Gastrocnemius medialis (tissue), 4 donors: ENCODE results near the gene SORBS2. TPM values are rescaled to one million over a fixed set of nuclear protein-coding genes. Genes with fewer than 3 reads are reported as not detected.

ENCODE experiments used
- ATAC-seq, 2 donors: fragments of 150-250 bp; one replicate each; pipeline ENCODE4 v1.9.1; 2016
- DNase-seq, 2 donors: peaks; one replicate each; pipeline ENCODE4 v3.0.0-alpha.2; 2019
- H3K27ac ChIP-seq, 4 donors: fragments of 200-600 bp; sonication (generic); 1 replicate in 1 of 4; 2 replicates in 3 of 4; pipeline ENCODE4 v1.5.1; 2016 to 2018; ENCODE audit warnings: mild to moderate bottlenecking in 2 of 4, moderate library complexity in 1 of 4
- H3K27me3 ChIP-seq, 3 donors: fragments of 200-600 bp; sonication (generic) in 2 of 3; 1 replicate in 1 of 3; 2 replicates in 2 of 3; pipeline versions ENCODE4 v1.5.1 to v1.6.0; 2016 to 2019; ENCODE audit warnings: mild to moderate bottlenecking in 1 of 3, moderate library complexity in 1 of 3
- H3K36me3 ChIP-seq, 2 donors: fragments of 200-600 bp; sonication (generic) in 1 of 2; one replicate each; pipeline ENCODE4 v1.5.1; 2017 to 2018
- H3K4me1 ChIP-seq, 2 donors: fragments of 200-600 bp; sonication (generic) in 1 of 2; one replicate each; pipeline ENCODE4 v1.5.1; 2016 to 2017; ENCODE audit warnings: mild to moderate bottlenecking in 2 of 2
- H3K4me3 ChIP-seq, 4 donors: fragments of 200-600 bp; sonication (generic) in 3 of 4; 1 replicate in 1 of 4; 2 replicates in 3 of 4; pipeline ENCODE4 v1.5.1; 2016 to 2019; ENCODE audit warnings: mild to moderate bottlenecking in 2 of 4
- H3K9me3 ChIP-seq, 3 donors: fragments of 200-600 bp; sonication (generic) in 2 of 3; 1 replicate in 1 of 3; 2 replicates in 2 of 3; pipeline ENCODE4 v1.5.1; 2016 to 2019
- POLR2A ChIP-seq, 2 donors: fragments of 450-650 bp; IDR thresholded peaks; one replicate each; pipeline ENCODE4 v1.6.1; 2017; ENCODE audit warnings: antibody characterized with exemption in 2 of 2, mild to moderate bottlenecking in 2 of 2, moderate library complexity in 2 of 2
- in situ Hi-C, 4 donors: fragments of 200-750 bp; cut with MboI; loops; one replicate each; pipeline versions ENCODE4 v1.15.0 to v1.8.0; 2017; ENCODE audit warnings: low sequenced_read_pairs in 4 of 4
- intact Hi-C: fragments of 100-400 bp; cut with DNase I; formaldehyde crosslinking; loops from one replicate; pipeline ENCODE4 v1.15.1; 2023; ENCODE audit warnings: low total_unique reads
- total RNA-seq, 4 donors: library from RNA; depleted of rRNA; stranded (reverse); fragments of >200 nt; gene quantifications; one replicate each; pipeline versions ENCODE4 v1.1.0 to v1.2.3, GENCODE V29; 2016
- TF ChIP-seq, protein P1 (sequence below), 5 experiments: fragments of 450-650 bp in 3 of 5; fragments of 200-600 bp in 2 of 5; sonication (generic) in 2 of 5; IDR thresholded peaks in 4 of 5; conservative IDR thresholded peaks in 1 of 5; 1 replicate in 4 of 5; 2 replicates in 1 of 5; pipeline ENCODE4 v1.5.1; 2016 to 2019; ENCODE audit warnings: antibody characterized with exemption in 5 of 5, mild to moderate bottlenecking in 3 of 5, moderate library complexity in 3 of 5

Gene SORBS2
- total RNA-seq, 4 donors from 2014 or later: 15.3 to 64.5 (median 17.4) TPM

DNA sequence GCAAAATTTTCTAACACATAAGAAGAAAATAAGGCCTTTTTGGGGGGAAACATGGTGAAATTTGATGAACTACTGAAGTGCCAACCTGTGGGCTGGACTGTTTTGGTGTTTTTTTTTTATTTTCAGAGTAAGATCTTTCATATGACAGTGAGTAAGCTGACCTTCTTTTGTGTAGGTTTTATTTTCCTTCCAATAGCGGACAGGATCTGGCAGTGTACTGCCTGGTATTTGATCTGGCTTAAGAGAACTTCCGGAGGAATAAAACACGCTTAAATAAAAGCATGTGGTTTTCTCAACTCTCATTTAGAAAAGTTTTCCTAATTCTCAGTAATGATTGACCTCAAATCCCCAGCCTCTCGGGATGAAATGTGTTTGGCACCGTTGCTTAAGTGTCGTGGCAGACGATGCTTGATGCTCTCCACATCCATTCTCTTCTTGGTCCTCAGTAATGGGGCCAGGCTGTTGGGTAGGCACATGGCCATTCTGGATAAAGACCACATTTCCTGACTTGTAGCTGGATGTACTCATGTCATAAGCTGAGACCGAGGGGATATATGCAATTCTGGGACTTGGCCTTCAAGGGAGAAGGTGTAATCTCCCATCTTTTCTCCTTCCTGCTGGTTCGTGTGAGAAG is 211.1 kb downstream of the SORBS2 start:
- intact Hi-C loops (no loop called here), in situ Hi-C loops (loop anchor here in 1 of 4 donors (25.0 kb wide), 1 partner anchor 389 kb away; the partner anchor contains the start of genes CFAP97 and SNX25)
- ATAC-seq: no peak
- Histone ChIP-seq H3K9me3 (no peaks in the 10 kb centered on the region), H3K27ac (no peak overlapping the region), H3K27me3 (no peaks in the 10 kb centered on the region), H3K36me3 (no peaks in the 10 kb centered on the region), H3K4me3 (no peak overlapping the region), H3K4me1 (peaks cover 4 to 9% of the 10 kb centered on the region in 2 donors)
- TF ChIP-seq POLR2A (IDR thresholded peaks at IDR 0.05): no peak
- TF ChIP-seq, protein P1, sequence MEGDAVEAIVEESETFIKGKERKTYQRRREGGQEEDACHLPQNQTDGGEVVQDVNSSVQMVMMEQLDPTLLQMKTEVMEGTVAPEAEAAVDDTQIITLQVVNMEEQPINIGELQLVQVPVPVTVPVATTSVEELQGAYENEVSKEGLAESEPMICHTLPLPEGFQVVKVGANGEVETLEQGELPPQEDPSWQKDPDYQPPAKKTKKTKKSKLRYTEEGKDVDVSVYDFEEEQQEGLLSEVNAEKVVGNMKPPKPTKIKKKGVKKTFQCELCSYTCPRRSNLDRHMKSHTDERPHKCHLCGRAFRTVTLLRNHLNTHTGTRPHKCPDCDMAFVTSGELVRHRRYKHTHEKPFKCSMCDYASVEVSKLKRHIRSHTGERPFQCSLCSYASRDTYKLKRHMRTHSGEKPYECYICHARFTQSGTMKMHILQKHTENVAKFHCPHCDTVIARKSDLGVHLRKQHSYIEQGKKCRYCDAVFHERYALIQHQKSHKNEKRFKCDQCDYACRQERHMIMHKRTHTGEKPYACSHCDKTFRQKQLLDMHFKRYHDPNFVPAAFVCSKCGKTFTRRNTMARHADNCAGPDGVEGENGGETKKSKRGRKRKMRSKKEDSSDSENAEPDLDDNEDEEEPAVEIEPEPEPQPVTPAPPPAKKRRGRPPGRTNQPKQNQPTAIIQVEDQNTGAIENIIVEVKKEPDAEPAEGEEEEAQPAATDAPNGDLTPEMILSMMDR (IDR thresholded peaks at IDR 0.05 in 4 of 5, conservative IDR thresholded peaks at IDR 0.05 in 1 of 5): no peak
- DNase-seq: no peak

DNA sequence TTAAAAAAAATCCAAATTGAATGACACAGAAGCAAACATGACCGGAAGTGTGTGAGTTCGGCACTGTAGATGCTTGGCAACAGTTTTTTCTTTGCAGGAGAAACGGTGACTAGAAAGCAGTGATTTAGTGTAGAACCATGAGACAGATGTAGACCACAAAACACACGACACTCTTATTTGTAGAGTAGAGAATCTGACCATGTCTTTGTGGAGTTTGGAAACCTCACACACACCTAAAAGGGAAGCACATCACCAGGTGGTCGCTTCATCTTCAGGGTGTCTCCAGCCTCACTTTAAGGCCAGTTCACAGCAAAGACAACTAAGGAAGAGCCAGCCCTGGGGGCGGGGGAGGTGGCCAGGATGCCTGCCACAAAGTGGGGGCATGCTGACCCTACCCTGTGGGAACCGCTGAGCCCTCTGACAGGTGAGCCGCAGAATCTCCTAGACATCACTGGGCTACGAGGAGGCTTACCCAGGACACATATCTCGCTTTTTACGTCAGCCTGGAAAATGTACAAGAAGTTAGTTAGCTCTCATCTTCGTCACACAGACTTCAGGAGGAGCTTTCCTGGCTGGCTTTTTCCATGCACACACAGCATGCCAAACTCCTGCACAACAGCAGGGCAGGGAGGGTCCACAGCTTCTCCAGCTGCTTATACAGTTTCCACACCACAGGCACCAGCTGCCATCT is 212.3 kb downstream of the SORBS2 start:
- intact Hi-C loops: loop anchor here (10.0 kb wide), 2 partner anchors 205 to 395 kb away; partner anchors contain the start of genes ANKRD37, CFAP97, LRP2BP and SNX25
- ATAC-seq (no peak), DNase-seq (no peak)
- in situ Hi-C loops: loop anchor here in 2 of 4 donors (10.0 to 25.0 kb wide), 3 partner anchors 125 to 787 kb away; partner anchors contain the start of genes CCDC110 (in 1 of the 2), CFAP97 (in 1 of the 2) and SNX25 (in 1 of the 2)
- H3K9me3 ChIP-seq: no peaks in the 10 kb centered on the region
- no peaks in the 10 kb centered on the region for H3K36me3 ChIP-seq
- TF ChIP-seq, protein P1 (IDR thresholded peaks at IDR 0.05 in 4 of 5, conservative IDR thresholded peaks at IDR 0.05 in 1 of 5): no peak
- no peak for TF ChIP-seq POLR2A (IDR thresholded peaks at IDR 0.05)
- no peak overlapping the region for H3K4me3 ChIP-seq
- H3K4me1 ChIP-seq: peaks cover 4 to 9% of the 10 kb centered on the region in 2 donors
- no peaks in the 10 kb centered on the region for H3K27me3 ChIP-seq
- no peak overlapping the region for H3K27ac ChIP-seq

DNA sequence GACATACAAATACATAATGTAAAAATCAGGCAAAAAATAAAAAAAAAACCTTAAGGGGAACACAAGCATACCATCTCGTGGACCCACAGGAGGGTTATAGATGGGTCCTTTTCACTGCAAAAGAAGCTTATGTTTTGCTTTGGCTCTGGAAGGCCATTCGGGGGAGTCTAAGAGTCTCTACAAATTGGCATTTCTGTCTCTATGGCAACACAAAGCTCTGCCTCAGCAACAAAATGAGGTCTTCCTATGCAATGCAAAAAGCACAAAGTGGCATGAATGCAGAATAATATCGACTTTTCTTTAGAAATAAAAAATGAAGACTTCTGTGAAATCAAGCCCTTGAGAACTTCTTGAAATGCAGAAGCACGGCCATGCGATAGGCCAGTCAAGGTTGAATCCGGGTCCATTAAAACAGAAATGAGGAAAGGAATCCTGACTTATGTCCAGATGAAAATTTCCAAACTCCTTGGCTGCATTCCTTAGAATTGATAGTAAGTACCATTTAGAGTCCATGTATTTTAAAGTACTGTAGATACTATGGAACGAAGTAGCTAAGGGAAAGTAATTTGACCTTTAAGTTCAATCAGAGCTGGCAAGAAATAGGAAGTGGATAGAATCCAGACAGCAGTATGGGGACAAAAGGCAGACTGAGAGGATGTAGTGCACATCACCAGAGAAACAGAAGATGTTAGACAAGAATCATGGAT is 213.0 kb downstream of the SORBS2 start:
- H3K27ac ChIP-seq: no peak overlapping the region
- no peak for TF ChIP-seq POLR2A (IDR thresholded peaks at IDR 0.05)
- TF ChIP-seq, protein P1 (IDR thresholded peaks at IDR 0.05 in 4 of 5, conservative IDR thresholded peaks at IDR 0.05 in 1 of 5): no peak
- ATAC-seq (no peak), DNase-seq (no peak)
- H3K36me3 ChIP-seq: no peaks in the 10 kb centered on the region
- in situ Hi-C loops: loop anchor here in 2 of 4 donors (10.0 to 25.0 kb wide), 2 partner anchors 124 to 787 kb away; partner anchors contain the start of gene CCDC110 (in 1 of the 2)
- peaks cover 4 to 9% of the 10 kb centered on the region in 2 donors for H3K4me1 ChIP-seq
- no peaks in the 10 kb centered on the region for H3K9me3 ChIP-seq
- intact Hi-C loops: loop anchor here (10.0 kb wide), 2 partner anchors 204 to 394 kb away; partner anchors contain the start of genes ANKRD37, CFAP97, LRP2BP and SNX25
- no peaks in the 10 kb centered on the region for H3K27me3 ChIP-seq
- H3K4me3 ChIP-seq: no peak overlapping the region

DNA sequence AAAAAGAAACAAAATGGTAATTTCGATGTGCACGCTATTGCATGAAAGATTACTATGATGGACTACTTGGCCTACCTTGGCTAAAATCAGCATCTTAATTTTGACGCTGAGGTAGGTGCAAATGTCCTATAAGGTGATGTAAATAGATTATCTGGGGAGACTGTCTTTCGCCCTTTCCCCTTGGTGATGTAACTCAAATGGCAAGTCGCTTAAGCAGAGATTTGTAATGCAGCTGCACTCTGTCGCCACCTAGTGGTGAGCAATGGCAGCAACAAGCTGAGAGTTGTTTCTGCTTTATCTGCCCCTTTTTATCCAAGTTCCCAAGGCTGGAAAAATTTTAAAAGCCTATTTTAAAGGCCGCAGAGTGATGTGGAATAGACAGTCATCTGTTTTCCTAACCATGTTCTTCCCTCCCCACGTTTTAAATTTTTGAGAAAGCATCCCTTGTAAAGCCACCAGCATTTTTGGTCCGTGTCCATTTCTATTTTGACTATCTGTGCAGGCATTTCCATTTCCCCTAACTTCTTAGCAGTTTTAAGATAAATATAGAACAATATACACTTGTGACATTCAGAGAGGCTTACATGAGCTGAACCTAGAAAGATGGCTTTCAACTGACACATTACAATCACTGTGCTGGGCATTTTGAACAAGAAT is 214.3 kb downstream of the SORBS2 start:
- H3K27ac ChIP-seq: peak overlapping the region in 3 of 4 donors; percentile 47 to 59 (median 49)
- intact Hi-C loops (loop anchor here (1.0 to 10.0 kb wide), 3 partner anchors 126 to 393 kb away; partner anchors contain the start of genes ANKRD37, CCDC110, CFAP97 and LRP2BP), in situ Hi-C loops (loop anchor here in 2 of 4 donors (10.0 to 25.0 kb wide), 2 partner anchors 123 to 785 kb away; partner anchors contain the start of gene CCDC110 (in 1 of the 2))
- H3K4me1 ChIP-seq: peaks cover 4 to 11% of the 10 kb centered on the region in 2 donors
- TF ChIP-seq, protein P1 (IDR thresholded peaks at IDR 0.05 in 4 of 5, conservative IDR thresholded peaks at IDR 0.05 in 1 of 5): peak; percentile 95 to 100 (median 98)
- no peak for TF ChIP-seq POLR2A (IDR thresholded peaks at IDR 0.05)
- H3K36me3 ChIP-seq: no peaks in the 10 kb centered on the region
- ATAC-seq: peak; percentile 74 to 86
- no peaks in the 10 kb centered on the region for H3K9me3 ChIP-seq
- peak; percentile 52 to 69 for DNase-seq
- H3K4me3 ChIP-seq: no peak overlapping the region
- no peaks in the 10 kb centered on the region for H3K27me3 ChIP-seq
